DMS114 treated with DMSO at 0.1 percent for 48 hours (cell line): ENCODE measurements around the gene PRMT1.
"Not testable (repeated sequence)": the region's sequence is repeated elsewhere in the genome, so short reads cannot be mapped to it uniquely, and the experiment has no call there.

ENCODE experiments used
- DNase-seq: peaks from one replicate; lab custom pipeline; 2025; ENCODE audit not compliant: unreplicated experiment; lab: John Stamatoyannopoulos, UW

The PRMT1 gene

GRCh38 chr19:49677231-49677900 lies at the start of gene PRMT1:
Gene PRMT1 (plus strand): TSS chr19:49677271. CDS start chr19:49677281, 10 bp downstream.
- no peak for DNase-seq

GRCh38 chr19:49629659-49630058 lies 47.4 kb upstream of the PRMT1 start:
- no peak for DNase-seq

- peak; percentile 13 for DNase-seq
These were observed 46.0 kb upstream of the PRMT1 start for GRCh38 chr19:49631014-49631588.

- DNase-seq, result no peak
These were observed 45.4 kb upstream of the PRMT1 start for GRCh38 chr19:49631610-49632192.

GRCh38 chr19:49632576-49632975 lies 44.5 kb upstream of the PRMT1 start:
- no peak for DNase-seq

GRCh38 chr19:49633273-49633672 lies 43.8 kb upstream of the PRMT1 start:
- DNase-seq, result not testable (repeated sequence)

- no peak for DNase-seq
These were observed 41.4 kb upstream of the PRMT1 start for GRCh38 chr19:49635530-49636232.

- DNase-seq, result no peak
These were observed 40.7 kb upstream of the PRMT1 start for GRCh38 chr19:49636233-49636932.

GRCh38 chr19:49637821-49638738 lies 39.0 kb upstream of the PRMT1 start:
- DNase-seq, result no peak

GRCh38 chr19:49639401-49640112 lies 37.5 kb upstream of the PRMT1 start:
- no peak for DNase-seq

GRCh38 chr19:49640113-49640898 lies 36.8 kb upstream of the PRMT1 start, which contains the start of gene RRAS:
Gene RRAS (minus strand): TSS chr19:49640143. CDS start chr19:49640098, 45 bp downstream.
- DNase-seq, result peak; percentile 97

GRCh38 chr19:49641688-49642491 lies 35.2 kb upstream of the PRMT1 start, which contains the start of gene SCAF1:
Gene SCAF1 (plus strand): TSS chr19:49642209. CDS start chr19:49645027, 2,818 bp downstream.
- DNase-seq, result peak; percentile 89

- no peak for DNase-seq
These were observed 34.5 kb upstream of the PRMT1 start for GRCh38 chr19:49642492-49643035.

GRCh38 chr19:49643466-49643865 lies 33.6 kb upstream of the PRMT1 start:
- no peak for DNase-seq

GRCh38 chr19:49645592-49645991 lies 31.5 kb upstream of the PRMT1 start:
- DNase-seq, result no peak

GRCh38 chr19:49645995-49646394 lies 31.1 kb upstream of the PRMT1 start:
- no peak for DNase-seq

- no peak for DNase-seq
These were observed 30.5 kb upstream of the PRMT1 start for GRCh38 chr19:49646586-49646985.
